PFSK-1 (cell line): Measurements from ENCODE around the gene OR2A5.

Experiments used
- FOXP2 ChIP-seq: optimal IDR thresholded peaks from 2 replicates; pipeline ENCODE3; 2011; ENCODE audit warnings: borderline replicate concordance, control low read depth, inconsistent platforms; ENCODE audit not compliant: insufficient read depth; ENCODE audit errors: extremely low read length, extremely low read depth
- POLR2AphosphoS5 ChIP-seq: IDR thresholded peaks from 2 replicates; pipeline ENCODE4 v1.6.1; 2012; ENCODE audit warnings: low read depth, mild to moderate bottlenecking, control low read depth, low read length, moderate library complexity
- SIN3A ChIP-seq: IDR thresholded peaks from 2 replicates; pipeline ENCODE4 v1.6.1; 2012; ENCODE audit warnings: mild to moderate bottlenecking, low read length, moderate library complexity, borderline replicate concordance; ENCODE audit not compliant: insufficient read depth
- TAF1 ChIP-seq: IDR thresholded peaks from 2 replicates; pipeline ENCODE4 v1.6.1; 2012; ENCODE audit warnings: low read length, control low read depth, borderline replicate concordance; ENCODE audit not compliant: insufficient read depth
- TF ChIP-seq, protein P1 (sequence below), 2 experiments: IDR thresholded peaks; 2 replicates each; pipeline versions ENCODE4 v1.6.1 to v1.8.0; 2011 to 2012; ENCODE audit warnings: low read depth in 2 of 2, low read length in 2 of 2, control low read depth in 1 of 2, inconsistent platforms in 1 of 2, mild to moderate bottlenecking in 1 of 2, moderate library complexity in 1 of 2; ENCODE audit not compliant: insufficient read depth in 1 of 2

OR2A5 gene

DNA sequence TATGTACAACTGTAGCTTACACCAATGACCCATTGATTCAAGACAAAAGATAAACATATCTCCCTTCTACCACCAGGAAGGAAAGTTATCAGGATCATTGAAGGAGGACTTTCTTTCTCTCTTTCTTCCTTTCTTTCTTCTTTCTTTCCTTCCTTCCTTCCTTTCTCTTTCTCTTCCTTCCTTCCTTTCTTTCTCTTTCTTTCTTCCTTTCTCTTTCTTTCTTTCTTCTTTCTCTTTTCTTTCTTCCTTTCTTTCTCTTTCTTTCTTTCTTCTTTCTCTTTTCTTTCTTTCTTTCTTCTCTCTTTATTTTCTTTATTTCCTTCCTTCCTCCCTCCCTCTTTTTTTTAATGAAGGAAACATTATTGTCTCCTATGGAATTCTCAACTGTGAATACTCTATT lies 50.0 kb downstream of the OR2A5 start:
- TF ChIP-seq TAF1 (no peak), POLR2AphosphoS5 (no peak), SIN3A (no peak), FOXP2 (no peak)
- TF ChIP-seq, protein P1, sequence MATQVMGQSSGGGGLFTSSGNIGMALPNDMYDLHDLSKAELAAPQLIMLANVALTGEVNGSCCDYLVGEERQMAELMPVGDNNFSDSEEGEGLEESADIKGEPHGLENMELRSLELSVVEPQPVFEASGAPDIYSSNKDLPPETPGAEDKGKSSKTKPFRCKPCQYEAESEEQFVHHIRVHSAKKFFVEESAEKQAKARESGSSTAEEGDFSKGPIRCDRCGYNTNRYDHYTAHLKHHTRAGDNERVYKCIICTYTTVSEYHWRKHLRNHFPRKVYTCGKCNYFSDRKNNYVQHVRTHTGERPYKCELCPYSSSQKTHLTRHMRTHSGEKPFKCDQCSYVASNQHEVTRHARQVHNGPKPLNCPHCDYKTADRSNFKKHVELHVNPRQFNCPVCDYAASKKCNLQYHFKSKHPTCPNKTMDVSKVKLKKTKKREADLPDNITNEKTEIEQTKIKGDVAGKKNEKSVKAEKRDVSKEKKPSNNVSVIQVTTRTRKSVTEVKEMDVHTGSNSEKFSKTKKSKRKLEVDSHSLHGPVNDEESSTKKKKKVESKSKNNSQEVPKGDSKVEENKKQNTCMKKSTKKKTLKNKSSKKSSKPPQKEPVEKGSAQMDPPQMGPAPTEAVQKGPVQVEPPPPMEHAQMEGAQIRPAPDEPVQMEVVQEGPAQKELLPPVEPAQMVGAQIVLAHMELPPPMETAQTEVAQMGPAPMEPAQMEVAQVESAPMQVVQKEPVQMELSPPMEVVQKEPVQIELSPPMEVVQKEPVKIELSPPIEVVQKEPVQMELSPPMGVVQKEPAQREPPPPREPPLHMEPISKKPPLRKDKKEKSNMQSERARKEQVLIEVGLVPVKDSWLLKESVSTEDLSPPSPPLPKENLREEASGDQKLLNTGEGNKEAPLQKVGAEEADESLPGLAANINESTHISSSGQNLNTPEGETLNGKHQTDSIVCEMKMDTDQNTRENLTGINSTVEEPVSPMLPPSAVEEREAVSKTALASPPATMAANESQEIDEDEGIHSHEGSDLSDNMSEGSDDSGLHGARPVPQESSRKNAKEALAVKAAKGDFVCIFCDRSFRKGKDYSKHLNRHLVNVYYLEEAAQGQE (IDR thresholded peaks at IDR 0.05; ENCODE audit: insufficient read depth in 1 of 2, low read depth in 2 of 2, low read length in 2 of 2) = no peak

DNA sequence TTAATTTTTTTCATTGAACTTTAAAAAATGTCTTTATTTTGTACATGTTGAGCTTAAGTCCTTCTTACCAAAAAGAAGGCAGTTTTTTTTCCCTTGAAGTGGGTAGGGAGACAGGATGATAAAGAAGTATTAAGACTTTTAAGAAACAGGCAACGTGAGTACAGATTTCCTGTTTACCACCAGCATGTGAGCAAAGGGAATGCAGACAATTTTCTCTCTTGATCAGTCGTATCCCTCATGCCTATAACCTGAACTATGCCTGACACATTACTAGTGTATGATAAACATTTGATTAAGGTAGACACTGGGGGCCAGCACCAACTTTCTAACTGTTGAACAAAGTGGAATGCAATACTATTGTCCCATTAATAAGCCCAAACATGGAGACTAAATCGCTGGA lies 51.9 kb downstream of the OR2A5 start:
- no peak for TF ChIP-seq SIN3A
- no peak for TF ChIP-seq TAF1
- no peak for TF ChIP-seq FOXP2
- TF ChIP-seq POLR2AphosphoS5 = no peak
- TF ChIP-seq, protein P1 (IDR thresholded peaks at IDR 0.05; ENCODE audit: insufficient read depth in 1 of 2, low read depth in 2 of 2, low read length in 2 of 2) = no peak

DNA sequence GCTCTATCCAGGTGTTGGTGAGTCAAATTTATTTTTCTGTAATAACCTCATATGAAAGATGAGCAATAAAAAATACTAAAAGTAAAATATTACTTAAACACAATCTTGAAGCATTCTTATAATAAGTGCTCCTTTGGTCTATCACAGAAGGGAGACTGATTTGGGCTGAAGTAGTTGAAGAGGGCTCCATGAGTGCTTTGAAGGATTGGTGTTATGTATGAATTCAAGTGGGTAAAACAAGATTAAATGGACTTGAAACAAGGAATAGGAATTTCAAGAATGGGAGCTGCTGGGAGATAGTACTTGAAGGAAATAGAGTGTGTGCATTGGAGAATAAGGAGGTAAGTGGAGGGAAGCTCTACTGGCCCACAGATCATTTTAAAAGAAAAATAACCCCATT lies 53.3 kb downstream of the OR2A5 start:
- no peak for TF ChIP-seq FOXP2
- TF ChIP-seq, protein P1 (IDR thresholded peaks at IDR 0.05; ENCODE audit: insufficient read depth in 1 of 2, low read depth in 2 of 2, low read length in 2 of 2) = no peak
- no peak for TF ChIP-seq SIN3A
- TF ChIP-seq POLR2AphosphoS5 = no peak
- no peak for TF ChIP-seq TAF1

DNA sequence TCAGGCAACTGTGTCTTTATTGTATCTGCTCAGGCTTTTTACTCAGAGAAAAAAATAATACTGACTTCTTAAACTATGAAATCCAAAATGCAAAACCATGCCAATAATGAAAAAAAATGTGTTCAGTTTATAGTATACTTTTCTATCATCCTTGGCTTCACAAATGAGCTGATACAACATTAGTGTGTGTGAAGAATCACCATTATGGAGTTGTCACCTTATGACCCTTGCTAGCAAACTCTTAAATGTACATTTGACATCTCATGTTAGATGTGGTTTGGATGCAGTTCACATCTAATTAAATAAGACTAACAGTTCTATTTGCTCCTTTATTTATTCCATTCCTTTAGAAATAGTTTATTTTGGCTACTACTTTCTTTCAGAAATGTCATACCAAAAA lies 56.5 kb downstream of the OR2A5 start:
- TF ChIP-seq FOXP2 (no peak), POLR2AphosphoS5 (no peak), TAF1 (no peak), SIN3A (no peak)
- TF ChIP-seq, protein P1 (IDR thresholded peaks at IDR 0.05; ENCODE audit: insufficient read depth in 1 of 2, low read depth in 2 of 2, low read length in 2 of 2) = no peak
